ENCODE measurements around the gene SYNE3.

SYNE3 gene

GRCh38 chr14:95488376-95489213, 27.9 kb downstream of the SYNE3 start:
- DNase-seq: peak; percentile 15

- DNase-seq: no peak
These were observed 28.8 kb downstream of the SYNE3 start for GRCh38 chr14:95487669-95488084.

GRCh38 chr14:95486875-95487668, 29.4 kb downstream of the SYNE3 start:
- DNase-seq: no peak

DNA sequence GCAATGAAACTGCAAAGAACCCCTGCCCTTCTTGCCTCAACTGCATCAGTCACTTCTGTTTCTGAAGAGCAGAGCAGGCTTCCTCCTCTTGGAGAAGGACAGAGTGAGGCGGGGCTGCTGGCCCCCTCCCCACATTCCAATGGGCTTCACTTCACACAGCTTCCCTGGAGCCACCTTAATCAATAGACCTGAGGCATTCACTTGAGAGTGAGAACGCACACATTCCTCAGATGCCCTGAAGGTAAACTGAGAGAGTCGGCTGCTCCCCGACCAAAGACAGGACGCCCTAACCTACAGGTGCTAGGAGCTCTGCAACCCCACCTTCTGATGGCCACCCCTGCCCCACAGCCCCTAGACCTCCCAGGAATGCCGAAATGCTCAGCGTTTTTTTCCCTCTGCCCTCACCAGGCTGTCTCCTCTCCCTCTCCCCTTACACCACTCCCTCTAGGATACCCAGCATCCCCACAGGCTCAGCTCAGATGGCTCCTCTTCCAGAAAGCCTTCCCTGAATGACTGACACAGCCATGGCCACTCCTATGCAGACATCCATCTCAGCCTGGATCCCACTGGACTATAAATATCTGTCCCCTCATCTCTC, 31.1 kb downstream of the SYNE3 start:
- peak; percentile 34 for DNase-seq

DNA sequence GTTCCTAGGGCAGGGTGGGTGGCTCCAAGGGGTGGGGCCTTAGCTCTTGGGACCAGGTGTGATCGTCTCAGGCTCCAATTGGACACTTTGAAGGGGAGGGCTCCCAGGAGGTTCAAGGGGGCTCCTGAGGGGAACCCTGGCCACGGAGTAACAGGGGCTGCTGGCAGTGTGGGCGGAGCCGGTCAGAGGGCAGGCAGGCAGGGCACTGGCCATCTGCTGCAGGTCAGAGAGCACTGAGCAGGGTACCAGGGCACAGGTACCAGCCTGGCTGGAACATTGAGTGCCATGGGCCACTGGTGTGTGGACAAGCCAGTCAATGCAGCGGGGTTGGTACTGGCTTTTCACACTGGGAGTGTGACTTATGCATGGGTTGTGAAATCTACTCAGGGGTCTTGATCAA, 32.2 kb downstream of the SYNE3 start:
- no peak for DNase-seq

- peak; percentile 95 for DNase-seq
These were observed 32.9 kb downstream of the SYNE3 start for GRCh38 chr14:95483309-95484165.

DNA sequence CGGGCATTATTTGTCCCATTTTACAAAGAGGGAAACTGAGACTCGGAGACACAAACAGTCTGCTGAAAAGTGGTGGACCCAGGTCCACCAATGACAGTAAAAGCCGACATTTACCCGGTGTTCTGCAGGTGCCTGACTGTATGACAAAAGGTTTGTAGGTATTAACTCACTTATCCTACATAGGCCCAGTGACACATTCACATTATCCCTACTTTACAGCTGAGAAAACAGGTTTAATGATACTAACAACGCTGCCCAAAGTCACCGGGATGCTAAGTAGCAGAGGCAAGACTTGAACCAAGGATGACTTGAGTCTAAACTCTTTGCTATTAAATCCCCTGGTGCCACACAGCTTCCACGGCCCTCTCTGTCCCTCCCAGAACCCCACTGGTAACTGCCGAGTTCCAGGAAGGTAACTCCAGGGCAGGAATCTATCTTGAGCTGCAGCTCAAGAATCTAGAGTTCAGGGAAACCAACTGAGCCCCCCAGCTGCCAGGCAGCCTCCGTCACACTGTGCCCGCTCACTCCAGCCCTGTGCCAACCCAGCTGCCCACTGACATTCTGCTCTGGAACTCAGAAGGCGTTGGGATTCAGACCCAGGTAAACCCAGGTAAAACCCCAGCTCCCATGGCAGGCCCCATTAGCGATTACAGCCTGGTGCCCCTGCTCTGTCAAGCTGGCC, 33.7 kb downstream of the SYNE3 start:
- DNase-seq: no peak

GRCh38 chr14:95481391-95482022, 34.9 kb downstream of the SYNE3 start:
- no peak for DNase-seq

- no peak for DNase-seq
These were observed 35.6 kb downstream of the SYNE3 start for GRCh38 chr14:95480887-95481226.

- DNase-seq: peak; percentile 29
These were observed 36.2 kb downstream of the SYNE3 start for GRCh38 chr14:95480109-95480886.

DNA sequence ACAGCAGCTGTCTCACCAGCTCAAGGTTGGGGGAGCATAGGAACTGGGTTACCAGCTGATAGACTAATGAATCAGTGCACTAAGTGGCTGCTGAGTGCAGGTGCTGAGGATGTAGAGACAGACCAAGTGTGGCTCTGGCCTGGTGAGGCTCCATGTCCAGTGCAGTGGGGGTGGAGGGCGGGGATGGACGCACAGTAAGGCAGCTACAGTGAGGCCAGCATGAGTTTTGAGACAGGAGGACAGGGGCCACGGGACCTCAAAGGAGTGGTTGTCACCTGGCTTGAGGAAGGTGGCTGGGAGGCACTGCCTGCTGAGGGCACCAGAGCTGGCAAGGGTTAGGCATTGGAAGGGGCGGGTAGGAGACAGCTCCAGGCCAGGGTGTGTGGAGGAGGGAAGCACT, 37.0 kb downstream of the SYNE3 start:
- DNase-seq: no peak

GRCh38 chr14:95478818-95479217, 37.6 kb downstream of the SYNE3 start:
- DNase-seq: no peak

GRCh38 chr14:95478309-95478708, 38.1 kb downstream of the SYNE3 start:
- DNase-seq: no peak

DNA sequence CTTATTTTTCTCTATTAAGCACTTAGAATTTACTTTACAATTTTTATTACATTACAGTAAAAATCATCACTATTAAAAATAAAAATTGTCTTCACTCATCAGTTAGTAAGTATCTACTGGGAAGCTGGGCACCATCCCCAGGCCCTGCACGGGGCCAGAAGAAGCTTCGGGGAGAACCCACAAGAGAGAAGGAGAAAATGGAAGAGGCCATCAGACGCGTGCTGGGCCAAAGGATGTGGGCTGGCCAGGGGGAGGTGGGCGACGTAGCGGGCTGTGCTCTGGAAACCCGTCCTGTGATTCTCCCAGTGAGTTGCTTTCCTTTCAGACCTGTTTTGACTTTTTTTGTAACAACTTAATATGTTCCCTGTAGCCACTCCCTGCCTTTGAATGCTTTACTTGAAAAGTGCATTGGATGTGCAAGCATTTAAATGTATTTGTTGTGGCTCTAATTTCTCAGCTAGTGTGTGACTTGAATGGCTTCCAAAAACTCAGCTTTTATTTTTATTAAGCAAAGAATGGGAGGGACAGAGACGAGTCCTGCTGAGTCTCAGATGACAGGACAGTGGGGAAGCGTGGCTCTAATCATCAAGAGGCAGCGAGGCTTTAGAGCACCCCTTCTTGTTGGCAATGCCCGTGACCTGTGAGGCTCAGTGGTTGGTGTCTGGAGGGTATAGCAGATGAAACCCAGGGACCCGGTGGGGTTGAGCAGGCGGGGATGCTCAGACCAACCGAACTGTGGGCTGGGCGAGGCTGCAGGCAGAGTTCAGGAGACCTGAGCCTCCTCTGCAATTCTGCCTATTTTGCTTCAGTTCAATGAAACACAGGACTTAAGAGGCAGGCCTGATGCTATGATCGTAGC, 38.8 kb downstream of the SYNE3 start:
- peak; percentile 71 for DNase-seq

- DNase-seq: no peak
These were observed 39.7 kb downstream of the SYNE3 start for GRCh38 chr14:95476747-95477146.

DNA sequence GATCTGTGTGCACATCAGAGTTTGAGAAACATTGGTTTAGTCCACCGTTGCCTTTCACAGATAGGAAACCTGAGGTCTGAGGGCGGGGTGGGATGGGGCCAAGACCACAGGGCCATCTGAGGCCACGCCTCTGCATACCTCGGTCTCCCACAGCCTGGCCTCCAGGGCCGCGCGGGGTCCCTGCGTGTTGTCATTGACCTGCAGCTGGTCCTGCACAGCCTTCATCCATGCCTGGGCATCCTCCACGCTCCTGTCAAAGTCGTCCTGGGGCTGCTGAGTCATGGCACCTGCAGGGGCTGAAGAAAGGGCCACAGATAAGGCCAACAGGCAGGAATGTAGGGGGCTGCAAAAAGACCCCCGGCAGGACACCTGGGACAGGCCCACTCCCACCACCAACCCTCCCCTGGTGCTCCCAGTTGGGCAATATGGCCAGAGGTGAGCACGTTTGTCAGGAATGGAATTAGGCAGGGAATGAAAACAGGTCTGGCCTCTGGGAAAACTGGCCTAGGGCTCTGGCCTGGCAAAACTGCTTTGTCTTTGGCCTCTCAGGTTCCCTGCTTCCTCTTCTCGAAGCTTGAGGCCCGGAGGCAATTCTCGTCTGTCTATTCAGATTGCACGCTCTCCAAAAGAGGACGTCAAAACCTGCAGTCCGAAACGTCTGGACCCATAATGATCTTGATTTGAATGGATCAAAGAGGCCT, 40.8 kb downstream of the SYNE3 start:
- DNase-seq: no peak

- DNase-seq: no peak
These were observed 41.5 kb downstream of the SYNE3 start for GRCh38 chr14:95474941-95475340.

- DNase-seq: no peak
These were observed 42.0 kb downstream of the SYNE3 start for GRCh38 chr14:95474486-95474885.

- no peak for DNase-seq
These were observed 43.6 kb downstream of the SYNE3 start for GRCh38 chr14:95472819-95473251.
